ENCODE measurements around the gene MYO15B.

Gene MYO15B

GRCh38 chr17:75629157-75629556 lies 41.6 kb downstream of the MYO15B start:
- no peak for DNase-seq (ENCODE audit: low read depth)
- TF ChIP-seq CTCF (IDR thresholded peaks at IDR 0.05; ENCODE audit: low read length, missing control alignments), result no peak
- H3K4me3 ChIP-seq (replicated peaks; ENCODE audit: low read depth, low read length), result no peak overlapping the region

DNA sequence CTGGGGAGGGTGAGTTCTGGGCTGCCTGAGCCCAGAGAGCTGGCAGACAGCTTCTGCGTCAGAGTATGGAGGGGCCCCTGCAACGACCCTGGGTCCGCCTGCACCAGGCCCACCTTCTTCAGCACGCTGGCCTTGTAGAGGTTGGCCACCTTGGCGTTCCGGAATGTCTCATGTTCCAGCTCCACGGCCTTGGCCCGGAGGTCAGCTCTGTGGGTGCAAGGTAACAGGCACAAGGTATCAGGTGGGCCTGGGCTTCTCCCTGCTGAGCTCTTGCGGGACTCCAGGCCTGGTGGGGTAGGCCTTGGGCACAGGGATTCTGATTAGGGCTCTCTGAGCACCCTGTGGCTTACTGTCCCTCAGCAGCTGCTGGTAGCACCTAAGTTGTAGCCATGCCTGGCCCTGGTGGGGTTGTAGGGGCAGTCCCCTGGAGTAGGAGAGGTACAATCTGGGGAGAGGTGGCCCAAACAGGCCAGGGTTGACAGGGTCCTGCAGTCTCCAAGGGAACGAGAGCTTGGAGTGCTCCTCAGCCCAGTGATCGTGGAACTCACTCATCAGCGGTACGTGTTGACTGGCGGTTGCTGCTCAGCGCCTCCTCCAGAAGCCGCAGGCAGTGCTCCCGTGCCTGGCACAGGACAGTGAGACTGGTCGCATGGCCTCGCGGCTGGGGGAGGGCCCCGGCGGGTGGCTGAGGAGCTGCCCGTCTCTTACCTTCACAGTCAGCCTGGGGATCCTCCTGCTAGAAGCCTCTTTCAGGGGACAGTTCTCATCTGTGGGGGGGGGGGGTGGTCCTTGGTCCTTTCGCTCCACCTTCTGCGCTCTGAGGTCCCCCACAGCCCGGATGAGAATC lies 42.7 kb downstream of the MYO15B start:
- H3K4me3 ChIP-seq (replicated peaks; ENCODE audit: low read depth, low read length), result no peak overlapping the region
- no peak for TF ChIP-seq CTCF (IDR thresholded peaks at IDR 0.05; ENCODE audit: low read length, missing control alignments)
- DNase-seq (ENCODE audit: low read depth), result no peak

DNA sequence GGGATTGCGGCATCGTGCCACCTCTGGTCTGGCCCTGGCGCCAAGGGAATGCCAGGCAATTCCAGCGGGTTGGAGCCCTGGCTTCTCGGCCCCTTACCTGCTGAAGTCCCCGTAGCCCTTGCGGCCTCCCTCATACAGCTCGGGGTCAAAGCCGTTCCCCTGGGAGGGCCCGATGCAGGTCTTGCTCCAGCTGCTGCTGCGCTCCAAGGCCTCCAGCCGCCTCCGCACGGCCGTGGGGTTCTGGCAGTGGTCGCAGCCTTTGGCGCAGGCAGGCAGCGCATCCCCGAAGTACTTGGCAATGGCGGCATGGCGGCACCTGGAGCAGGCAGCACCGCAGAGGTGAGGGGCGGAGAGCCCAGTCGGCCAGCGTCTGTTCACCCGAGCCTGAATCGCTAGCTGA lies 43.8 kb downstream of the MYO15B start:
- DNase-seq (ENCODE audit: low read depth), result no peak
- no peak for TF ChIP-seq CTCF (IDR thresholded peaks at IDR 0.05; ENCODE audit: low read length, missing control alignments)
- no peak overlapping the region for H3K4me3 ChIP-seq (replicated peaks; ENCODE audit: low read depth, low read length)

DNA sequence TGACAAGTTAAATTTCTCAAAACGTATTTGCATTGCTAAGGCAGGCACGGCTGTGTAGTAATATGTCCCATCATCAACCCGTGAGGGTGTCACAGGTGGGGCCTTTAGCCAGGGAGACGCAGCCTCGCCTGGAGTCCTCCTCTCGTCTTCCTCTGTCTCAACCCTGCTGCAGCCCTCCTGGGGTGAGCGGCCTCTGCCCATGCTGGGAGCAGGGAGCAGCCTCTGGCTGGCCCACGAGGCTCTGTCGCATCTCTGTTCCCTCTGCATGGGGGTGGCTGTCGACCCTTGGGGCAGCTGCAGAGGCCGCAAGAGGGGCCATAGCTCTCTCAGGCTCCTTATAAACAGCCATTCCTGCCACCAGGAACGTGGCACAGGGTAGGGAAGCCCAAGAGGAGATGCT lies 44.8 kb downstream of the MYO15B start:
- DNase-seq (ENCODE audit: low read depth), result no peak
- TF ChIP-seq CTCF (IDR thresholded peaks at IDR 0.05; ENCODE audit: low read length, missing control alignments), result no peak

GRCh38 chr17:75632863-75633485 lies 45.4 kb downstream of the MYO15B start, which contains the start of gene SMIM5:
SMIM5 (plus strand) TSS chr17:75633434; CDS start chr17:75640202, 6,768 bp downstream.
- peak; percentile 90 for TF ChIP-seq CTCF (IDR thresholded peaks at IDR 0.05; ENCODE audit: low read length, missing control alignments)
- DNase-seq (ENCODE audit: low read depth), result peak; percentile 85
- no peak within 1 kb of the TSS for H3K4me3 ChIP-seq (replicated peaks; ENCODE audit: low read depth, low read length)

More for the DNA sequence above, 44.8 kb downstream of the MYO15B start:
- H3K4me3 ChIP-seq (replicated peaks; ENCODE audit: low read depth, low read length), result no peak overlapping the region

DNA sequence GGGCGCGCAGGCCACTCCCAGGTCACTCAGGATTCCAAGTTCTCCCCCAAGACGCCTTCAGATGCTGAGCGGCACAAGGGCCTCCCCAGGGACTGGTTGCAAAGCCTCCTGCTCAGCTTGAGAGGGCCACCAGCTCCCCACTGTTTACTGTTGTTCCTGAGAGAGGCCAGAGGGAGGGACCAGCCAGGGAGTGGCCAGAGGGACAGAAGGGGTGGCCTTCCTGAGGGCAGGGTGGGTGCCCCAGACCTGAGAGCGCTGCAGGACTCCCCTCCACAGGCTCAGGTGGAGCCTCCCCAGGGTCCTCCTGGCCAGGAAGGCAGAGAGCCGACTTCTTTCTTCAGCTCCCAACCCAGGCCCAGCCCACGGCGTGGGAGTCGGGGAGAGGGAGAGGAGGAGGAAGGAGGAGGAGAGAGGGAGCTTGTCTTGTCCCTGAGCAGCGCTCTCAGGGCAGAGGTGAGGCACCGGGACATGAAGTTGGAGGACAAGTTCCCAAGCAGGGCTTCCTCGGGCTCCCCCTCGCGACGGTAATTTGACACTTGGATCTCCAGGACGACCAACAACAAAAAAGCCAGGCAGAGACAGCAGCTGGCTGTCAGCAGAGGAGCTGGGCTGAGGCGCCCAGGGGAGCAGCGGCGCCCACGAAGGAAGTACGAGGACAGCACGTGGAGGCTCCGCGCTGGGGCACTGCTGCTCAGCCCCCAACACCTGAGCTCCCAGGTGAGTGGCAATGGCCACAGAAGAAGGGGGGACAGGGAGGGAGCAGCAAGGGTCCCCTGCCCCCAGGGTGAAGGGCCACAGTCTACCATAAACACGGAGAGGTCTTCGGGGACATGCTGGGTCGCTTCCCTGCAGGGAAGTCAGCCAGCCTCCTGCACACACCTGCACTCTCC lies 46.1 kb downstream of the MYO15B start:
- no peak overlapping the region for H3K4me3 ChIP-seq (replicated peaks; ENCODE audit: low read depth, low read length)
- TF ChIP-seq CTCF (IDR thresholded peaks at IDR 0.05; ENCODE audit: low read length, missing control alignments), result peak; percentile 71
- peak; percentile 90 for DNase-seq (ENCODE audit: low read depth)

Measured in fibroblast of pulmonary artery (primary cell).